ENCODE measurements around the gene MRNIP. TPM values are rescaled to one million over a fixed set of nuclear protein-coding genes. Genes with fewer than 3 reads are reported as not detected.

MRNIP gene
- total RNA-seq, 3 donors from 2014 or later, result 20.8 to 38.3 (median 27.5) TPM

GRCh38 chr5:179828756-179829421, 29.7 kb downstream of the MRNIP start:
- intact Hi-C loops (cut with DNase I, micrococcal nuclease), result no loop called here
- Histone ChIP-seq H3K36me3 (ENCODE audit: low read depth) (peaks cover 20% of the 10 kb centered on the region), H3K9me3 (no peaks in the 10 kb centered on the region), H3K4me3 (no peak overlapping the region), H3K4me1 (ENCODE audit: low read depth) (peaks cover 37% of the 10 kb centered on the region)
- DNase-seq (no peak), ATAC-seq (no peak)
- TF ChIP-seq CTCF (IDR thresholded peaks at IDR 0.05), result no peak

GRCh38 chr5:179827680-179828079, 30.9 kb downstream of the MRNIP start:
- peaks cover 48% of the 10 kb centered on the region for H3K4me1 ChIP-seq (ENCODE audit: low read depth)
- ATAC-seq (peak; percentile 89), DNase-seq (peak; percentile 77 to 83 (median 79))
- TF ChIP-seq CTCF (IDR thresholded peaks at IDR 0.05), result no peak
- intact Hi-C loops (cut with DNase I, micrococcal nuclease), result no loop called here
- H3K4me3 ChIP-seq, result no peak overlapping the region
- no peaks in the 10 kb centered on the region for H3K9me3 ChIP-seq
- H3K36me3 ChIP-seq (ENCODE audit: low read depth), result peaks cover 9% of the 10 kb centered on the region

GRCh38 chr5:179825655-179826182, 32.9 kb downstream of the MRNIP start:
- Histone ChIP-seq H3K9me3 (no peaks in the 10 kb centered on the region), H3K36me3 (ENCODE audit: low read depth) (peaks cover 4% of the 10 kb centered on the region), H3K4me3 (no peak overlapping the region), H3K4me1 (ENCODE audit: low read depth) (peaks cover 58% of the 10 kb centered on the region)
- TF ChIP-seq CTCF (IDR thresholded peaks at IDR 0.05), result no peak
- DNase-seq, result peak; percentile 72 to 78 (median 73)
- peak; percentile 63 for ATAC-seq
- intact Hi-C loops (cut with DNase I, micrococcal nuclease), result no loop called here

GRCh38 chr5:179824745-179825112, 33.9 kb downstream of the MRNIP start:
- TF ChIP-seq CTCF (IDR thresholded peaks at IDR 0.05), result no peak
- ATAC-seq, result no peak
- Histone ChIP-seq H3K9me3 (no peaks in the 10 kb centered on the region), H3K4me1 (ENCODE audit: low read depth) (peaks cover 65% of the 10 kb centered on the region), H3K36me3 (ENCODE audit: low read depth) (peaks cover 4% of the 10 kb centered on the region), H3K4me3 (no peak overlapping the region)
- intact Hi-C loops (cut with DNase I, micrococcal nuclease), result no loop called here
- no peak for DNase-seq

GRCh38 chr5:179823937-179824744, 34.5 kb downstream of the MRNIP start:
- TF ChIP-seq CTCF (IDR thresholded peaks at IDR 0.05), result no peak
- ATAC-seq (no peak), DNase-seq (peak in 1 of 3 donors; percentile 55)
- intact Hi-C loops (cut with DNase I, micrococcal nuclease), result no loop called here
- no peak overlapping the region for H3K4me3 ChIP-seq
- H3K36me3 ChIP-seq (ENCODE audit: low read depth), result peaks cover 4% of the 10 kb centered on the region
- H3K9me3 ChIP-seq, result no peaks in the 10 kb centered on the region
- peaks cover 71% of the 10 kb centered on the region for H3K4me1 ChIP-seq (ENCODE audit: low read depth)

Measured in mucosa of descending colon (tissue), 3 donors.